Measurements from ENCODE around the gene TMEM45A. TPM values are rescaled to one million over a fixed set of nuclear protein-coding genes. Genes with fewer than 3 reads are reported as not detected.

Gene TMEM45A
- total RNA-seq, 1 donor from 2014 or later: 15.9 TPM

DNA sequence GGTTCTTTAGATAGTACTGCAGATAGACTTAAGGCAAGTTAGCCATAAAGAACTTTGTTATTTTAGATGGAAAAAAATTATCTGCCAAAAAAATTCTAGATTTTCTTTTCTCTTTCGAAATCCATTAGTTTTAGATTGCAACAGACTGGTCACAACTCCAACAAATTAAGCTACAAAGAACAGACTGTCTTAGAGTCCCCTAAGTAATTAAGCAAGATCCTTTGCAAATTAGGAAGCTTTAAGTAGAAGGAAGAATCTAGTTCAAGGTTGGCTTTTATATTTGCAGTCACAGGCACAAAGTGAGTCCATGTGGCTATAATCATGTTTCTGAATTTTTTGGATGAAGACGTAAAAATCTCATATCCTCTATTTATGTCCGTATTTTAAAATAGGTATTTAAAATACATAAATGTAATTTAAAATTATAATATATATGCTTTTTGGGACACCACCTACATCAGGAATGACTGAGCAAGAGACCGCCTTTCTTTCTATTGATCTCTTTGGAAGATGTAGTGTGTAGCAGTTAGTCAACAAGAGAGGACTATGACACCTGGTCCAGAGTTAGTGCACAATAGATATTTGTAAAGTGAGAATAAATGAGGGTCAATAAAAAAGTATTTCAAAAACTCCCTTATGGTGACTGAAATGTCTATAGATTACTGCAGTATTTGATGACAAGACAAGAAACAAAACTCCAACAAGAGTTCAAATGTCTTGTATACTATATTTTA, 34.4 kb downstream of the TMEM45A start:
- no peak for DNase-seq
- no peaks in the 10 kb centered on the region for H3K9me3 ChIP-seq
- H3K4me1 ChIP-seq: no peaks in the 10 kb centered on the region
- no peaks in the 10 kb centered on the region for H3K36me3 ChIP-seq
- H3K4me3 ChIP-seq: no peak overlapping the region
- TF ChIP-seq, protein P1, sequence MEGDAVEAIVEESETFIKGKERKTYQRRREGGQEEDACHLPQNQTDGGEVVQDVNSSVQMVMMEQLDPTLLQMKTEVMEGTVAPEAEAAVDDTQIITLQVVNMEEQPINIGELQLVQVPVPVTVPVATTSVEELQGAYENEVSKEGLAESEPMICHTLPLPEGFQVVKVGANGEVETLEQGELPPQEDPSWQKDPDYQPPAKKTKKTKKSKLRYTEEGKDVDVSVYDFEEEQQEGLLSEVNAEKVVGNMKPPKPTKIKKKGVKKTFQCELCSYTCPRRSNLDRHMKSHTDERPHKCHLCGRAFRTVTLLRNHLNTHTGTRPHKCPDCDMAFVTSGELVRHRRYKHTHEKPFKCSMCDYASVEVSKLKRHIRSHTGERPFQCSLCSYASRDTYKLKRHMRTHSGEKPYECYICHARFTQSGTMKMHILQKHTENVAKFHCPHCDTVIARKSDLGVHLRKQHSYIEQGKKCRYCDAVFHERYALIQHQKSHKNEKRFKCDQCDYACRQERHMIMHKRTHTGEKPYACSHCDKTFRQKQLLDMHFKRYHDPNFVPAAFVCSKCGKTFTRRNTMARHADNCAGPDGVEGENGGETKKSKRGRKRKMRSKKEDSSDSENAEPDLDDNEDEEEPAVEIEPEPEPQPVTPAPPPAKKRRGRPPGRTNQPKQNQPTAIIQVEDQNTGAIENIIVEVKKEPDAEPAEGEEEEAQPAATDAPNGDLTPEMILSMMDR (IDR thresholded peaks at IDR 0.05): no peak
- ATAC-seq: no peak
- H3K27ac ChIP-seq: no peak overlapping the region
- intact Hi-C loops (cut with DNase I): no loop called here
- H3K27me3 ChIP-seq: no peaks in the 10 kb centered on the region

DNA sequence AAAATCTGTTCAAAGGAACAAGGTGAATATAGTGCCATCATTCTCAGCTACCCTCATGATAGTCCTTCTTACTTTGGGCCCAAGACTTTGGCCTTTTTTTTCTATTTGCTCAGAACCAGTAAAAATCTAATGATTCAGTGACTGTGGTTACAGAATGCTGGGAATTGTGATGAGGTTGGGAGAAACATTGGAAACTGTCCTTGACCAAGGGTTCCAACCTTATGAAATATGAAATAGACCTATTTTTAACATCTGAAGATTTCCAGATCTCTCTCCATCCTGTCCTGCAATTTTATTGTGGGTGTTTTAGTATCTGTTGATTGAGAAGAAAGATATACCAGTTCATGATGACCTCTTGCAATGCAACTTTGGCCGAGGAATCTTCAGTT, 34.9 kb downstream of the TMEM45A start:
- Histone ChIP-seq H3K27me3 (no peaks in the 10 kb centered on the region), H3K9me3 (no peaks in the 10 kb centered on the region), H3K27ac (no peak overlapping the region), H3K4me3 (no peak overlapping the region), H3K4me1 (no peaks in the 10 kb centered on the region), H3K36me3 (no peaks in the 10 kb centered on the region)
- ATAC-seq (no peak), DNase-seq (no peak)
- TF ChIP-seq, protein P1 (IDR thresholded peaks at IDR 0.05): no peak
- intact Hi-C loops (cut with DNase I): no loop called here

DNA sequence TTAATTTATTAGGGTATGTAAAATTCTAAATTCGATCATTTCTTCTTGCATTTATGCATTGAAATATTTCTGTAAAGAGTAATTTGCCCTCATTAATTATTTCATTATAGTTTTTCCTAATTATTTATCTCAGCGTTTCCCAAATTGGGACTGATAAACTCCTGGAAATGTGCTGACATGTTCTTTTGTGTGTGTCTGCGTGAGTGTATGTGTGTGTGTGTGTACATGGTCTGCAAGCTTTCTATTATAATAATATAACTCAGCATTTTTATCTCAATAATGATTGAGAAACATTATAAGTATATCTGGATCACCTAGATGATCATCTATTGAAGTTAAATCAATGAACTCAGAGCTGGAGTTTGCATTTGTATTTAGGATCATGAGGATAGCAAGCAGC, 38.7 kb downstream of the TMEM45A start:
- Histone ChIP-seq H3K4me1 (no peaks in the 10 kb centered on the region), H3K36me3 (no peaks in the 10 kb centered on the region), H3K27me3 (no peaks in the 10 kb centered on the region), H3K9me3 (no peaks in the 10 kb centered on the region), H3K4me3 (no peak overlapping the region), H3K27ac (no peak overlapping the region)
- DNase-seq (no peak), ATAC-seq (no peak)
- intact Hi-C loops (cut with DNase I): no loop called here
- TF ChIP-seq, protein P1 (IDR thresholded peaks at IDR 0.05): no peak

DNA sequence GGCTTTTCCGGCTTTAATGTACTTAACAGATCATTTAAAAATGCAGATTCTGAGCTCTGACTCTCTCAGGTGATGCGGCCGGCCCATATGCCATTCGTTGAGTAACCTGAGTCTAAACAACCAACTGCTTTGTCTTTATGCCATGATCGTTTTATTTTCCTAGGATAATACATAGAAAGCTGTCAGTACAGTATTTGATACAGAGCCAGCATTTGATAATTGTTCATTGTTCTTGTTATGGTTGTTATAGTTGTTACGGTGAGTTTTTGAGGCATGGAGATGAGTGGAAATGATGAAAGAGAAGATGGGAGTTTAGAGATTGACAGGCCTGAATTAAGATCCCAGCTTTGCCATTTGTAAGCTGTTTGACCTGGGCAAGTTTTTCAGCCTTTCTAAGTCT, 40.0 kb downstream of the TMEM45A start:
- Histone ChIP-seq H3K36me3 (no peaks in the 10 kb centered on the region), H3K27me3 (no peaks in the 10 kb centered on the region), H3K4me3 (no peak overlapping the region), H3K27ac (no peak overlapping the region), H3K9me3 (no peaks in the 10 kb centered on the region), H3K4me1 (no peaks in the 10 kb centered on the region)
- intact Hi-C loops (cut with DNase I): no loop called here
- no peak for ATAC-seq
- TF ChIP-seq, protein P1 (IDR thresholded peaks at IDR 0.05): no peak
- no peak for DNase-seq

DNA sequence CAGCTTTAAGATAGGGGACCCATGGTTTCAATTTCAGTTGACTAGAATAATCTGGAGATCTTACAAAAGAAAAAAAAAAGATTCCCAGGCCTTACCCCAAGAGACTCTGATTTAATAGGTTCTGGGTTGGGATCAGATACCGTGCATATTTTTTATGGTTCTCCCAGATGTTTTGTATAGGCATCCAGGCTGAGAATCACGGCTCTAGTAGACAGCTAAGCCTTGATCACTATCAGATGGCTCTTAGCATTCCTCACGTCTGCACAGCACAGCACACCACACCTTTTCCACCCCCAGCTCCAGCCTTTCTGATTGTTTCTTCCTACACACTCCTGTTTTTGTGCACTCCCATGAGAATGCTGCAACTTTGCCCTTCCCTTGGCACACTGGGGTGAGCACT, 40.8 kb downstream of the TMEM45A start:
- TF ChIP-seq, protein P1 (IDR thresholded peaks at IDR 0.05): no peak
- H3K27me3 ChIP-seq: no peaks in the 10 kb centered on the region
- H3K9me3 ChIP-seq: no peaks in the 10 kb centered on the region
- H3K27ac ChIP-seq: no peak overlapping the region
- DNase-seq: no peak
- ATAC-seq: no peak
- H3K4me1 ChIP-seq: no peaks in the 10 kb centered on the region
- no peaks in the 10 kb centered on the region for H3K36me3 ChIP-seq
- intact Hi-C loops (cut with DNase I): no loop called here
- no peak overlapping the region for H3K4me3 ChIP-seq

DNA sequence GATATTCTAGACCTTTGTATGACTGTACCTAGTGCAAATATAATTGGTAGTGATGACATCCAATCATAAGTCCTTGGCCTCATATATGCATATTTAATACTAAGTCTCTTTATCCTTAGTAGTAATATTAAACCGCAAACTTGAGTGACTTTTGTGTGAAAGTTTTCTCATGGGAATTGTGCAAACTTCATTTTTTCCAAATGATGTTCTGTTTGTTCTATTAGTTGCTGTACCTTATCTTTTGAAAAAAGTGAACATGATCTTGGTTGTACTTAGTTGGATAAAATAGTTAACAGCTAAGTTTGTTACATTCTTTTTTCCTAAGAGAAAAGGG, 43.2 kb downstream of the TMEM45A start:
- TF ChIP-seq, protein P1 (IDR thresholded peaks at IDR 0.05): no peak
- ATAC-seq (no peak), DNase-seq (no peak)
- Histone ChIP-seq H3K4me3 (no peak overlapping the region), H3K27ac (no peak overlapping the region), H3K4me1 (no peaks in the 10 kb centered on the region), H3K27me3 (no peaks in the 10 kb centered on the region), H3K36me3 (no peaks in the 10 kb centered on the region), H3K9me3 (no peaks in the 10 kb centered on the region)
- intact Hi-C loops (cut with DNase I): no loop called here
